H1 (cell line): ENCODE measurements around the gene AGRN. TPM values are rescaled to one million over a fixed set of nuclear protein-coding genes. Genes with fewer than 3 reads are reported as not detected.

Experiments used
- JUN ChIP-seq: IDR thresholded peaks from 2 replicates; pipeline ENCODE4 v1.6.1; 2011; ENCODE audit warnings: low read depth, mild to moderate bottlenecking, improper control_type of control experiment, low read length
- SP4 ChIP-seq: IDR thresholded peaks from 2 replicates; pipeline ENCODE4 v1.6.1; 2012; ENCODE audit warnings: low read length, inconsistent platforms
- polyA plus RNA-seq, 7 experiments: library from polyadenylated mRNA; depleted of rRNA in 3 of 7; stranded (reverse) in 5 of 7; unstranded in 2 of 7; fragments of >200 nt in 5 of 7; fragments of 200-250 nt in 2 of 7; gene quantifications; 1 replicate in 5 of 7; 2 replicates in 1 of 7; 4 replicates in 1 of 7; pipeline versions ENCODE4 v1.2.1 to v1.2.3, GENCODE V29; 2011 to 2013; ENCODE audit warnings: missing spikeins in 2 of 7, mixed read lengths in 2 of 7
- total RNA-seq: library from RNA; stranded (reverse); fragmentation: NEBNext Ultra II Directional; extraction: Animal tissue kit (Norgen Biotek cat#: 25700); gene quantifications from 2 replicates; pipeline ENCODE4 v1.2.1, GENCODE V29; 2021

The AGRN gene
- total and polyA plus RNA-seq, 2 of the 8 experiments (the other 6 are each of a cell fraction or from before 2014, with no cell fraction given): 52.3 to 155 TPM

- TF ChIP-seq JUN (no peak), SP4 (0 out of 2 replicates have a peak, but pooled peaks have one; percentile 34)
- TF ChIP-seq, all 59 proteins: peak for 5
These were observed 559 bp upstream of the AGRN start (continued) for GRCh38 chr1:1019122-1019999.
